OCI-LY7 (cell line): ENCODE results near the gene SAP30L. TPM values are rescaled to one million over a fixed set of nuclear protein-coding genes. Genes with fewer than 3 reads are reported as not detected.

ENCODE experiments used
- BruUV-seq: library from RNA; stranded (reverse); fragments of 400-500 nt; replicated peaks from 2 replicates; lab custom pipeline; 2021; lab: Mats Ljungman, UMichigan
- CTCF ChIA-PET: fragments of 300-600 bp; sonication (Branson Sonifier 250); formaldehyde crosslinking; loops from one replicate; lab custom pipeline; 2022; ENCODE audit warnings: antibody characterized with exemption; ENCODE audit not compliant: unreplicated experiment; lab: Charles Lee
- POLR2A ChIA-PET: fragments of 300-600 bp; sonication (Branson Sonifier 250); formaldehyde crosslinking; loops from one replicate; lab custom pipeline; 2022; ENCODE audit warnings: antibody characterized with exemption; lab: Charles Lee
- DNase-seq: peaks from one replicate; pipeline ENCODE4 v3.0.0-alpha.2; 2015; ENCODE audit warnings: low spot score
- H2AFZ ChIP-seq: fragments of 200-600 bp; sonication (generic), shearing (Covaris generic); 2 replicates; pipeline ENCODE4 v1.6.1; 2014; ENCODE audit warnings: mild to moderate bottlenecking, antibody characterized with exemption, low read length, moderate library complexity
- H3K27ac ChIP-seq: fragments of 200-600 bp; sonication (generic); 2 replicates; pipeline ENCODE4 v1.5.1; 2014; ENCODE audit warnings: mixed run types, low read depth, mild to moderate bottlenecking, moderate library complexity, low read length, inconsistent platforms; ENCODE audit not compliant: poor library complexity, severe bottlenecking
- H3K36me3 ChIP-seq: fragments of 200-600 bp; sonication (generic); 2 replicates; pipeline ENCODE4 v1.6.1; 2014; ENCODE audit warnings: mild to moderate bottlenecking, antibody characterized with exemption, low read length, moderate library complexity, mixed read lengths; ENCODE audit not compliant: insufficient read depth
- H3K4me1 ChIP-seq: fragments of 200-600 bp; sonication (generic); 2 replicates; pipeline ENCODE4 v1.5.1; 2014; ENCODE audit warnings: mild to moderate bottlenecking, low read length; ENCODE audit not compliant: insufficient read depth, poor library complexity, severe bottlenecking
- H3K4me2 ChIP-seq: fragments of 200-600 bp; sonication (generic); 2 replicates; pipeline ENCODE4 v1.6.1; 2014; ENCODE audit warnings: mild to moderate bottlenecking, low read length
- H3K4me3 ChIP-seq: fragments of 200-600 bp; sonication (generic); 2 replicates; pipeline ENCODE4 v1.5.1; 2014; ENCODE audit warnings: mild to moderate bottlenecking, low read depth, low read length; ENCODE audit not compliant: poor library complexity, severe bottlenecking
- H3K79me2 ChIP-seq: fragments of 200-600 bp; sonication (generic); 2 replicates; pipeline ENCODE4 v1.6.1; 2016; ENCODE audit warnings: low read depth, mild to moderate bottlenecking, low read length, moderate library complexity, mixed read lengths; ENCODE audit not compliant: insufficient read depth
- H3K9me2 ChIP-seq: fragments of 200-600 bp; sonication (generic); 2 replicates; pipeline ENCODE4 v1.6.1; 2016; ENCODE audit warnings: mild to moderate bottlenecking, low read length, mixed read lengths; ENCODE audit not compliant: insufficient read depth
- H3K9me3 ChIP-seq: fragments of 200-600 bp; sonication (generic); 2 replicates; pipeline ENCODE4 v1.6.1; 2014; ENCODE audit warnings: mild to moderate bottlenecking, mixed run types, low read length, mixed read lengths
- H4K20me1 ChIP-seq: fragments of 200-600 bp; sonication (generic); 2 replicates; pipeline ENCODE4 v1.6.1; 2014; ENCODE audit warnings: mild to moderate bottlenecking, antibody characterized with exemption, low read length, moderate library complexity, mixed read lengths; ENCODE audit not compliant: insufficient read depth
- CTCF ChIP-seq: fragments of 200-600 bp; sonication (generic); conservative IDR thresholded peaks from 2 replicates; pipeline ENCODE4 v1.5.1; 2014; ENCODE audit warnings: mild to moderate bottlenecking, antibody characterized with exemption, low read length, moderate library complexity, mixed read lengths
- EZH2phosphoT487 ChIP-seq: fragments of 200-600 bp; sonication (generic); IDR thresholded peaks from 2 replicates; pipeline ENCODE4 v1.6.1; 2018; ENCODE audit warnings: low read depth, borderline replicate concordance, mild to moderate bottlenecking, mixed run types, antibody characterized with exemption, low read length, moderate library complexity, mixed read lengths
- intact Hi-C: fragments of 100-400 bp; cut with micrococcal nuclease; formaldehyde crosslinking; loops from one replicate; pipeline ENCODE4 v1.10.0; 2022; ENCODE audit not compliant: unreplicated experiment
- total RNA-seq, 2 experiments: library from RNA; depleted of rRNA in 1 of 2; stranded (reverse); fragments of >200 nt in 1 of 2; shearing (Covaris generic) in 1 of 2; gene quantifications; 2 replicates each; pipeline ENCODE4 v1.2.3, GENCODE V29; 2014 to 2022

Gene SAP30L
- total RNA-seq, 2 experiments from 2014 or later = 37.5 to 38.7 TPM

DNA sequence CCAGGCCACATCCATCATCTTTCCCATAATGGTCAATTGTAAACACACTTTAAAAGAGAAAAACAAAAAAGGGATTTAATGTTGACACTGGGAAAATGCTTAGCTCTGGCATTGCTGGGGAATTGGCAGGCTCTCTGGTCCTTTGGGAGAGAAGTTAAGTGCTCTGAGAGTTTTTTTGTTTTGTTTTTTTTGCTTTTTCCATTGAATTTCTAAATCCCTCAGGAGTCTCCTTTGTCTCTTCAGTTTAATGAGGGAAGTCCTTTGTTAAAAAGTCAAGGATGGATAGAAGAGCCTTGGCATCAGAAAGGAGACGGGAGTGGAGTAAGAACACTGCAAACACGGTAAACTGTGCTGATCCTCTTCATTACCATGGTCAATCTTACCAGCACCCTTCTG, 39.3 kb downstream of the SAP30L start:
- no peak for DNase-seq
- ChIA-PET CTCF (no interaction called here), POLR2A (no interaction called here)
- Histone ChIP-seq H4K20me1 (no peaks in the 10 kb centered on the region), H3K4me1 (no peaks in the 10 kb centered on the region), H3K9me2 (no peaks in the 10 kb centered on the region), H3K27ac (no peak overlapping the region), H3K9me3 (no peaks in the 10 kb centered on the region), H3K79me2 (no peaks in the 10 kb centered on the region), H3K36me3 (no peaks in the 10 kb centered on the region), H2AFZ (no peak overlapping the region), H3K4me3 (no peak overlapping the region), H3K4me2 (no peak overlapping the region)
- TF ChIP-seq EZH2phosphoT487 (no peak), CTCF (no peak)
- intact Hi-C loops = no loop called here
- no TSS peak for BruUV-seq

- Histone ChIP-seq H2AFZ (no peak overlapping the region), H3K9me2 (no peaks in the 10 kb centered on the region), H3K36me3 (no peaks in the 10 kb centered on the region), H4K20me1 (no peaks in the 10 kb centered on the region), H3K27ac (no peak overlapping the region), H3K4me2 (no peak overlapping the region), H3K79me2 (no peaks in the 10 kb centered on the region), H3K9me3 (no peaks in the 10 kb centered on the region), H3K4me1 (no peaks in the 10 kb centered on the region), H3K4me3 (no peak overlapping the region)
- DNase-seq = no peak
- TF ChIP-seq EZH2phosphoT487 = no peak
- no peak for TF ChIP-seq CTCF
- intact Hi-C loops = no loop called here
- ChIA-PET POLR2A (no interaction called here), CTCF (no interaction called here)
- no TSS peak for BruUV-seq
Observed at GRCh38 chr5:154485850-154486426, 40.1 kb downstream of the SAP30L start.

DNA sequence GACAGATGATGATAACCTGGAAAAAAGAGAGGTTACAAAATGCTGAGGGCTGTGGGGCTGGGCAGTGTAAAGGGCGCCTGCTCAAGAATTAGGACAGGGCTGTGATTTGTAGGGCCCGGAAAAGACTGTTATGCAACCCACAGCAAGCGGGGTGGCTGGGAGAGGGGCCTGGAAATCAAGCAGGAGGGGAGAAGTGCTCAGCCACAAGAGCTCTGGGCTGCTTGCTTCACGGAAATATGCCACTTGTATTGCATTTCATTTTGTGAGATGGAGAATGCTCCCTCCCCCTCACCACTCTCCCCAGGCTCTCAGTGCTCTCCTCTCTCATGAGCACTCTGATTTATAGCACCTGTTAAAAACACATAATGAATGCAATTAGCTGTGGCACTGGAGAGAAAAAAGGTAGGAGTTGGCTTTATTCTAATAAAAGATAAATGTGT, 40.6 kb downstream of the SAP30L start:
- Histone ChIP-seq H3K27ac (no peak overlapping the region), H3K9me3 (no peaks in the 10 kb centered on the region), H3K4me3 (no peak overlapping the region), H3K9me2 (no peaks in the 10 kb centered on the region), H3K4me2 (no peak overlapping the region), H3K4me1 (no peaks in the 10 kb centered on the region), H3K36me3 (no peaks in the 10 kb centered on the region), H3K79me2 (no peaks in the 10 kb centered on the region), H2AFZ (no peak overlapping the region), H4K20me1 (no peaks in the 10 kb centered on the region)
- BruUV-seq = no TSS peak
- ChIA-PET POLR2A (no interaction called here), CTCF (no interaction called here)
- TF ChIP-seq CTCF (no peak), EZH2phosphoT487 (no peak)
- intact Hi-C loops = no loop called here
- no peak for DNase-seq
